ENCODE results near the gene YWHAG.
A peak's percentile ranks its signal among the peaks of the same experiment; 100 is the strongest.

YWHAG gene

GRCh38 chr7:76302347-76303201 is 56.2 kb downstream of the YWHAG start, which contains the start of gene HSPB1:
HSPB1 (plus strand) TSS chr7:76302673; CDS start chr7:76302713, 40 bp downstream.
- no peak for TF ChIP-seq CTCF (IDR thresholded peaks at IDR 0.05; ENCODE audit: low read depth, low read length, missing control alignments)

GRCh38 chr7:76301000-76301399 is 57.8 kb downstream of the YWHAG start:
- TF ChIP-seq CTCF (IDR thresholded peaks at IDR 0.05; ENCODE audit: low read depth, low read length, missing control alignments): no peak
- DNase-seq (ENCODE audit: extremely low read depth, low read depth): no peak

More at GRCh38 chr7:76302347-76303201, 56.2 kb downstream of the YWHAG start, which contains the start of gene HSPB1:
- DNase-seq (ENCODE audit: extremely low read depth, low read depth): no peak
- peak within 1 kb of the TSS; percentile 78 for H3K4me3 ChIP-seq (replicated peaks; ENCODE audit: low read depth, low read length)

GRCh38 chr7:76300166-76300731 is 58.5 kb downstream of the YWHAG start:
- H3K4me3 ChIP-seq (replicated peaks; ENCODE audit: low read depth, low read length): no peak overlapping the region
- no peak for DNase-seq (ENCODE audit: extremely low read depth, low read depth)
- TF ChIP-seq CTCF (IDR thresholded peaks at IDR 0.05; ENCODE audit: low read depth, low read length, missing control alignments): no peak

More at GRCh38 chr7:76301000-76301399, 57.8 kb downstream of the YWHAG start:
- H3K4me3 ChIP-seq (replicated peaks; ENCODE audit: low read depth, low read length): no peak overlapping the region

- TF ChIP-seq CTCF (IDR thresholded peaks at IDR 0.05; ENCODE audit: low read depth, low read length, missing control alignments): no peak
- DNase-seq (ENCODE audit: extremely low read depth, low read depth): no peak
Observed at GRCh38 chr7:76296743-76297740, 61.7 kb downstream of the YWHAG start.

GRCh38 chr7:76294344-76295024 is 64.3 kb downstream of the YWHAG start:
- DNase-seq (ENCODE audit: extremely low read depth, low read depth): peak; percentile 72
- H3K4me3 ChIP-seq (replicated peaks; ENCODE audit: low read depth, low read length): peak overlapping the region; percentile 25
- TF ChIP-seq CTCF (IDR thresholded peaks at IDR 0.05; ENCODE audit: low read depth, low read length, missing control alignments): no peak

More at GRCh38 chr7:76296743-76297740, 61.7 kb downstream of the YWHAG start:
- no peak overlapping the region for H3K4me3 ChIP-seq (replicated peaks; ENCODE audit: low read depth, low read length)

Measured in HFF-Myc (cell line).